Sigmoid colon (tissue), 4 donors: ENCODE measurements around the gene CHIT1.

Source experiments
- EP300 ChIP-seq, 4 donors: sonication (generic); formaldehyde crosslinking; IDR thresholded peaks; one replicate each; pipeline ENCODE4 v1.6.1; 2017; ENCODE audit warnings: antibody characterized with exemption in 4 of 4
- POLR2A ChIP-seq, 2 donors: fragments of 450-650 bp; IDR thresholded peaks; one replicate each; pipeline ENCODE4 v1.6.1; 2016; ENCODE audit warnings: antibody characterized with exemption in 2 of 2, mild to moderate bottlenecking in 2 of 2, moderate library complexity in 2 of 2
- POLR2AphosphoS5 ChIP-seq, 4 donors: sonication (generic); formaldehyde crosslinking; IDR thresholded peaks; one replicate each; pipeline ENCODE4 v1.6.1; 2017; ENCODE audit warnings: antibody characterized with exemption in 4 of 4
- TF ChIP-seq, protein P1 (sequence below), 4 experiments: fragments of 450-650 bp in 3 of 4; fragments of 200-600 bp in 1 of 4; IDR thresholded peaks; one replicate each; pipeline ENCODE4 v1.5.1; 2016 to 2019; ENCODE audit warnings: antibody characterized with exemption in 4 of 4, mild to moderate bottlenecking in 3 of 4, moderate library complexity in 2 of 4

DNA sequence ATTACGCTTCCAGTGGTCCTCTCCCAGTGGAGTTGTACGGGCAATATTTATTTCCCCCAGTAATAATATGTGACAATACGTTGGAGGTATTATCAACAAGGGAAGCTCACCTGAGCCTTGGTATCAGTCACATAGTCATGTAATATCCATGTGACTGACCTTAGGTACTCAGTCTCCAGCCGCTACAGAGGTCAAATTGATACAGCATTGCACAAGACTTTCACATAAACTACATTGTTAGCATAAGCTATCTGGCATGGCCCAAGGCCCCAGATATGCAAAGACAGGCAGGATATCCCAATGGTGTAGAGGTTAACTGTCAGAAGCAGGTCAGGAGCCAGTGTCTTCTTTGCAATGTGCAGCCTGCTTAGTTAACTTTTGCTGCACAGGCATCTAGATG, 15.3 kb upstream of the CHIT1 start:
- TF ChIP-seq, protein P1, sequence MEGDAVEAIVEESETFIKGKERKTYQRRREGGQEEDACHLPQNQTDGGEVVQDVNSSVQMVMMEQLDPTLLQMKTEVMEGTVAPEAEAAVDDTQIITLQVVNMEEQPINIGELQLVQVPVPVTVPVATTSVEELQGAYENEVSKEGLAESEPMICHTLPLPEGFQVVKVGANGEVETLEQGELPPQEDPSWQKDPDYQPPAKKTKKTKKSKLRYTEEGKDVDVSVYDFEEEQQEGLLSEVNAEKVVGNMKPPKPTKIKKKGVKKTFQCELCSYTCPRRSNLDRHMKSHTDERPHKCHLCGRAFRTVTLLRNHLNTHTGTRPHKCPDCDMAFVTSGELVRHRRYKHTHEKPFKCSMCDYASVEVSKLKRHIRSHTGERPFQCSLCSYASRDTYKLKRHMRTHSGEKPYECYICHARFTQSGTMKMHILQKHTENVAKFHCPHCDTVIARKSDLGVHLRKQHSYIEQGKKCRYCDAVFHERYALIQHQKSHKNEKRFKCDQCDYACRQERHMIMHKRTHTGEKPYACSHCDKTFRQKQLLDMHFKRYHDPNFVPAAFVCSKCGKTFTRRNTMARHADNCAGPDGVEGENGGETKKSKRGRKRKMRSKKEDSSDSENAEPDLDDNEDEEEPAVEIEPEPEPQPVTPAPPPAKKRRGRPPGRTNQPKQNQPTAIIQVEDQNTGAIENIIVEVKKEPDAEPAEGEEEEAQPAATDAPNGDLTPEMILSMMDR (IDR thresholded peaks at IDR 0.05): no peak
- TF ChIP-seq POLR2AphosphoS5 (IDR thresholded peaks at IDR 0.05): no peak
- no peak for TF ChIP-seq EP300 (IDR thresholded peaks at IDR 0.05)
- TF ChIP-seq POLR2A (IDR thresholded peaks at IDR 0.05): no peak
